NCI-H1436 treated with DMSO at 0.1 percent for 48 hours (cell line): Measurements from ENCODE around the gene CELSR1.
"Not testable (repeated sequence)": the region's sequence is repeated elsewhere in the genome, so short reads cannot be mapped to it uniquely, and the experiment has no call there.

Experiments used
- DNase-seq: peaks from one replicate; lab custom pipeline; 2025; lab: John Stamatoyannopoulos, UW

Gene CELSR1

GRCh38 chr22:46416891-46417580 is 120.4 kb downstream of the CELSR1 start:
- DNase-seq: no peak

- DNase-seq: no peak
These were observed 120.9 kb downstream of the CELSR1 start for GRCh38 chr22:46416520-46416871.

GRCh38 chr22:46415776-46416519 is 121.5 kb downstream of the CELSR1 start:
- no peak for DNase-seq

GRCh38 chr22:46414704-46415103 is 122.7 kb downstream of the CELSR1 start:
- no peak for DNase-seq

GRCh38 chr22:46413725-46414379 is 123.6 kb downstream of the CELSR1 start:
- no peak for DNase-seq

GRCh38 chr22:46411347-46411746 is 126.1 kb downstream of the CELSR1 start:
- DNase-seq: no peak

- no peak for DNase-seq
These were observed 127.1 kb downstream of the CELSR1 start for GRCh38 chr22:46410291-46410808.

GRCh38 chr22:46409631-46410210 is 127.7 kb downstream of the CELSR1 start:
- DNase-seq: no peak

- no peak for DNase-seq
These were observed 128.6 kb downstream of the CELSR1 start for GRCh38 chr22:46408568-46409506.

GRCh38 chr22:46407748-46408147 is 129.7 kb downstream of the CELSR1 start:
- DNase-seq: no peak

GRCh38 chr22:46406791-46407190 is 130.6 kb downstream of the CELSR1 start:
- no peak for DNase-seq

- DNase-seq: no peak
These were observed 131.1 kb downstream of the CELSR1 start for GRCh38 chr22:46406349-46406748.

GRCh38 chr22:46405901-46406300 is 131.5 kb downstream of the CELSR1 start:
- no peak for DNase-seq

GRCh38 chr22:46403880-46404279 is 133.5 kb downstream of the CELSR1 start:
- DNase-seq: not testable (repeated sequence)

- DNase-seq: no peak
These were observed 134.9 kb downstream of the CELSR1 start for GRCh38 chr22:46402505-46402904.

GRCh38 chr22:46401370-46401769 is 136.1 kb downstream of the CELSR1 start:
- no peak for DNase-seq

GRCh38 chr22:46399251-46400024 is 138.0 kb downstream of the CELSR1 start:
- DNase-seq: no peak

GRCh38 chr22:46397951-46398350 is 139.5 kb downstream of the CELSR1 start:
- DNase-seq: no peak

- DNase-seq: no peak
These were observed 139.9 kb downstream of the CELSR1 start for GRCh38 chr22:46397514-46397913.

- DNase-seq: not testable (repeated sequence)
These were observed 140.4 kb downstream of the CELSR1 start for GRCh38 chr22:46397049-46397448.

- no peak for DNase-seq
These were observed 142.3 kb downstream of the CELSR1 start for GRCh38 chr22:46395145-46395544.
